ENCODE measurements around the gene SMAGP. TPM values are rescaled to one million over a fixed set of nuclear protein-coding genes. Genes with fewer than 3 reads are reported as not detected.
A peak's percentile ranks its signal among the peaks of the same experiment; 100 is the strongest.
"Not testable (repeated sequence)": the region's sequence is repeated elsewhere in the genome, so short reads cannot be mapped to it uniquely, and the experiment has no call there.

Gene SMAGP, protein sequence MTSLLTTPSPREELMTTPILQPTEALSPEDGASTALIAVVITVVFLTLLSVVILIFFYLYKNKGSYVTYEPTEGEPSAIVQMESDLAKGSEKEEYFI
- total RNA-seq: 10 to 100 TPM; 24.1 to 35.6 TPM
- polyA plus RNA-seq (ENCODE audit: insufficient read length in 6 of 6): 10 to 100 TPM; 18.8 to 25.5 (median 23.6) TPM
- long read RNA-seq, donor 1, partial matches to known transcripts: 0 of 7 reads
- long read RNA-seq, donor 1, other reads (novel, unspliced or antisense): 0 of 7 reads
- long read RNA-seq, donor 2, partial matches to known transcripts: 0 of 5 reads
- long read RNA-seq, donor 2, other reads (novel, unspliced or antisense): 0 of 5 reads
- long read RNA-seq, donor 3, partial matches to known transcripts: 0 of 13 reads
- long read RNA-seq, donor 3, other reads (novel, unspliced or antisense): 5 of 13 reads
- long read RNA-seq, donor 4, transcript SMAGP-202 (4 exons, 1,062 nt): minor isoform, 16 of 56 reads
- long read RNA-seq, donor 4, transcript SMAGP-205 (3 exons, 1,518 nt): minor isoform, 10 of 56 reads
- long read RNA-seq, donor 4, transcript SMAGP-203 (4 exons, 2,350 nt): major isoform, 28 of 56 reads
- long read RNA-seq, donor 4, partial matches to known transcripts: 0 of 56 reads
- long read RNA-seq, donor 4, other reads (novel, unspliced or antisense): 1 of 56 reads
- long read RNA-seq, donor 5, transcript SMAGP-202 (4 exons, 1,062 nt): major isoform, 6 of 19 reads
- long read RNA-seq, donor 5, transcript SMAGP-203 (4 exons, 2,350 nt): minor isoform, 5 of 19 reads
- long read RNA-seq, donor 5, partial matches to known transcripts: 5 of 19 reads
- long read RNA-seq, donor 5, other reads (novel, unspliced or antisense): 0 of 19 reads
- long read RNA-seq, donor 6, transcript SMAGP-203 (4 exons, 2,350 nt): major isoform, 5 of 10 reads
- long read RNA-seq, donor 6, partial matches to known transcripts: 0 of 10 reads
- long read RNA-seq, donor 6, other reads (novel, unspliced or antisense): 0 of 10 reads
- long read RNA-seq, donor 7, partial matches to known transcripts: 0 of 8 reads
- long read RNA-seq, donor 7, other reads (novel, unspliced or antisense): 0 of 8 reads
- long read RNA-seq, donor 8, transcript SMAGP-203 (4 exons, 2,350 nt): minor isoform, 5 of 13 reads
- long read RNA-seq, donor 8, transcript SMAGP-205 (3 exons, 1,518 nt): major isoform, 6 of 13 reads
- long read RNA-seq, donor 8, partial matches to known transcripts: 0 of 13 reads
- long read RNA-seq, donor 8, other reads (novel, unspliced or antisense): 0 of 13 reads
- long read RNA-seq, donor 9: 0 reads
- long read RNA-seq, donor 10, transcript SMAGP-203 (4 exons, 2,350 nt): major isoform, 15 of 36 reads
- long read RNA-seq, donor 10, transcript SMAGP-205 (3 exons, 1,518 nt): minor isoform, 10 of 36 reads
- long read RNA-seq, donor 10, partial matches to known transcripts: 1 of 36 reads
- long read RNA-seq, donor 10, other reads (novel, unspliced or antisense): 3 of 36 reads
- long read RNA-seq, donor 11, partial matches to known transcripts: 0 of 2 reads
- long read RNA-seq, donor 11, other reads (novel, unspliced or antisense): 0 of 2 reads
- long read RNA-seq, donor 12, partial matches to known transcripts: 0 of 5 reads
- long read RNA-seq, donor 12, other reads (novel, unspliced or antisense): 0 of 5 reads

DNA sequence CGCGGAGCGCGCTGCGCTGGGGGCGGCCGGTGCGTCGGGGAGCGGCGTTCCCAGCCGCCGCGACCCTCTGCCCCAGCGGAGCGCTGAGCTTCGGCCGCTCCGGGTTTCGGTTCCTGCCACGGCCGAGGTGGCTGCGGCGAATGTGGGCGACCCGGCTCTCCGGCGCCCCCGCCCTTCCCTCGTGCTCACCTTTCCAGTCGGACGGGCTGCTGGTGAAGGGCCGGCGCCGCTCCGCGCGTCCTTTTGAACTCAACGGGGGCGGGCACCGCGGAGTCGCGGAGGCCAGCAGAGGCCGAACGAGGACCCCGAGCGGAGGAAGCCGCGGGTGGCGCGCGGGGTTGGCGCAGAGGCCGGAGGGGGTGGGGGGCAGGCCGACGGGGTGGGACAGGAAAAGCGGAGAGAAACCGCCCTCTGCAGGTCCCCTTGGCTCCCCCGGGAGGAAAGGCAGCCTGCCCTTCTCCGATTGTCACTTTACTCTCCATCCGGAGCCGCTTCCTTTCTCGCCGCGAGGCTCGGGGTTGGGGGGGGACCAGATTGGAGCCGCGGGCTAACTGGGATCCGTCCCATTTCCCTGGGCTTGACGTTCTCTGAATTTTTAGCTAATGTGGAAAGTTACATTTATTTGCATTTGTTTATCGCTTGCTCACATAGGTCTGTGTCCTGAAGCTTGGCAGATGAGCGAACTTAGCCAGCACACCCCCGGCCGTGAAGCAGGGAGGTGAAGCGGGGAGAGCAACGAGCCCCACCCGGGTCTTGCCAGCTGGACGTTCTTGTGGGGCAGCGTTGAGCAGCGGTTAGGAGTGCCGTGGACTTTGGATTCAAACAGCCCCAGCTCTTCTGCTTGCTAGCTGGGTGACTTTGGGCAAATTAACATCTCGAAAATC lies at the start of gene SMAGP:
TSS of gene SMAGP (minus strand) at position 349 of the 884 bp plus-strand sequence. CDS start 1,137 bp downstream, outside the sequence.
- H3K9me3 ChIP-seq: no peaks in the 10 kb centered on the region
- H3K4me3 ChIP-seq: peak within 1 kb of the TSS; percentile 70 to 71
- H3K36me3 ChIP-seq: no peaks in the 10 kb centered on the region
- intact Hi-C loops (cut with DNase I): loop anchor here in 1 of 2 donors (10.0 kb wide), 1 partner anchor 74 kb away; the partner anchor contains the start of gene CELA1
- H3K27me3 ChIP-seq: peaks cover 0 to 26% of the 10 kb centered on the region in 2 donors
- peaks cover 5 to 24% of the 10 kb centered on the region in 2 donors for H3K4me1 ChIP-seq
- H3K27ac ChIP-seq: peak within 1 kb of the TSS; percentile 79 to 86
- TF ChIP-seq, protein P1, sequence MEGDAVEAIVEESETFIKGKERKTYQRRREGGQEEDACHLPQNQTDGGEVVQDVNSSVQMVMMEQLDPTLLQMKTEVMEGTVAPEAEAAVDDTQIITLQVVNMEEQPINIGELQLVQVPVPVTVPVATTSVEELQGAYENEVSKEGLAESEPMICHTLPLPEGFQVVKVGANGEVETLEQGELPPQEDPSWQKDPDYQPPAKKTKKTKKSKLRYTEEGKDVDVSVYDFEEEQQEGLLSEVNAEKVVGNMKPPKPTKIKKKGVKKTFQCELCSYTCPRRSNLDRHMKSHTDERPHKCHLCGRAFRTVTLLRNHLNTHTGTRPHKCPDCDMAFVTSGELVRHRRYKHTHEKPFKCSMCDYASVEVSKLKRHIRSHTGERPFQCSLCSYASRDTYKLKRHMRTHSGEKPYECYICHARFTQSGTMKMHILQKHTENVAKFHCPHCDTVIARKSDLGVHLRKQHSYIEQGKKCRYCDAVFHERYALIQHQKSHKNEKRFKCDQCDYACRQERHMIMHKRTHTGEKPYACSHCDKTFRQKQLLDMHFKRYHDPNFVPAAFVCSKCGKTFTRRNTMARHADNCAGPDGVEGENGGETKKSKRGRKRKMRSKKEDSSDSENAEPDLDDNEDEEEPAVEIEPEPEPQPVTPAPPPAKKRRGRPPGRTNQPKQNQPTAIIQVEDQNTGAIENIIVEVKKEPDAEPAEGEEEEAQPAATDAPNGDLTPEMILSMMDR (IDR thresholded peaks at IDR 0.05): no peak
- DNase-seq (peak; percentile 53 to 94 (median 82)), ATAC-seq (peak; percentile 85)

DNA sequence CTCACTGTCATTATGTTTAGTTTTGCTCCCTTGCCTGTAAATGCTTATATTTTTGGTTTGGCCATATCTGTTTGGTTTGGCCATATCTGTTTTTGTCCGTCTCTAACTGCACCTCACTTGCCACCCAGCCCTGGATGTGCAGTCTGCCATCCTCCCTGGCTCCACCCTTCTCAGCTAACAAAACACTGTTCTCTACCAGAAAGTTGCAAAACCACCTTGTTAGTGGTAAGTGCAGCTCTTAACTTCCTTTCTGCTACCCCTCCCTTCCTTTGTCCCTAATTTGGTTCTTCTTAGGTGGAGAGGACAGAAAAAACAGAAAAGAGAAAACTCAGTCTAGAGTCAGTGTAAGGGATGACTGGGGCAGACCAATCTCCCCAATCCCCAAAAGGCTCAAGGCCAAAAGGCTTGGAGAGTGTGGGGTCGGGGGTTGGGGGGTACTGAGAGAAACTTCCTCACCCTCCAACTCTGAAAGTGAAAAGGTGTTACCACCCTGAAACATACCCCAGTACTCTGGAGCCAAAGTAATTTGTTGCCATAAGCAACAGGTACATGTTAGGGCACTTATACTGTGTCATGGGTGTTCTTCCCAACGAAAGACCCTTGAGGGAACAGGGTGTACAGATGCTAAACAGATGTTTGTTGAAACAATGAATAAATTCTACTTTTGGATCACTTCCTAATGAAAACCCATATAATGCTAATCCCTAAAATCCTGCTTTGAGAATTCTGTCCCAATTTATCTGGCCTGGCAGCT lies 48.8 kb upstream of the SMAGP start:
- peaks cover 0 to 7% of the 10 kb centered on the region in 2 donors for H3K36me3 ChIP-seq
- H3K4me1 ChIP-seq: peaks cover 0 to 53% of the 10 kb centered on the region in 2 donors
- no peaks in the 10 kb centered on the region for H3K27me3 ChIP-seq
- intact Hi-C loops (cut with DNase I): no loop called here
- H3K9me3 ChIP-seq: no peaks in the 10 kb centered on the region
- TF ChIP-seq, protein P1 (IDR thresholded peaks at IDR 0.05): no peak
- peak overlapping the region in 1 of 2 donors; percentile 79 for H3K27ac ChIP-seq
- no peak overlapping the region for H3K4me3 ChIP-seq
- ATAC-seq (peak; percentile 88), DNase-seq (peak in 1 of 4 donors; percentile 54)

DNA sequence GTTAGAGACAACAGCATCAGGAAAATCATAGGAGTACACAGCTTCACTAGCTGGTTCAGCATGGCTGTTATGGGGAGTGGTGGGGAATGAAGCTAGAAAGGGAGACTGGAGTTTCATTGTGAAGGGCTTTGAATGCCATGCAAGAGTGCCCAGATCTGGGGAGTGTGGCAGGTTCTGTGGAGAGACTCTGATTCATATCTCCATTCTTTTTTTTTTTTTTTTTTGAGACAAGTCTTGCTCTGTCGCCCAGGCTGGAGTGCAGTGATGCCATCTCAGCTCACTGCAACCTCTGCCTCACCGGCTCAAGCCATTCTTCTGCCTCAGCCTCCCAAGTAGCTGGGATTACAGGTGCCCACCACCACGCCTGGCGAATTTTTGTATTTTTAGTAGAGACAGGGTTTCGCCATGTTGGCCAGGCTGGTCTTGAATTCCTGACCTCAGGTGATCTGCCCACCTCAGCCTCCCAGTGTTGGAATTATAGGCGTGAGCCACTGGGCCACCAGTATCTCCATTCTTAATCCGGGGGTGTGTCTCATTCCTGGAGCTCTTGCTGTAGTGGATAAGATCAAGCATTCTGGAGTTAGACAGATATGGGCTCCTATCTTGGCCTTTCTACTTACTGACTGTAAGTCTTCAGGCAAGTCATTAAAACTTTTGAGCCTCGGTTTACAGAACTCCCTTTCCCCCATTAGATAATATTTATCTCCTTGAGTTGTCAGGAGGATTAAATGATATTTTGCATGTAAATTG lies 48.0 kb upstream of the SMAGP start:
- intact Hi-C loops (cut with DNase I): not testable (repeated sequence)
- peak overlapping the region in 1 of 2 donors; percentile 79 for H3K27ac ChIP-seq

DNA sequence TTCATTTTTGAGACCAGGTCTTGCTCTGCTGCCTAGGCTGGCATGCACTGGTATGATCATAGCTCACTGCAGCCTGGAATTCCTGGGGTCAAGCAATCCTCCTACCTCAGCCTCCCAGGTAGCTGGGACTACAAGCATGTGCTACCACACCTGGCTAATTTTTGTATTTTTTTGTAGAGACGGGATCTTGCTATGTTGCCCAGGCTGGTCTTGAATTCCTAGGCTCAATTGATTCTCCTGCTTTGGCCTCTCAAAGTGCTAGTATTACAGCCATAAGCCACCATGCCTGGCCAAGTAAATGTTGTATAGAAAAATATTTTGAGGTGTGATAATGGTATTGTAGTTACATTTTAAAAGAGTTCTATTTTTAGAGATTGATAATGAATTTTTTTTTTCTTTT lies 41.2 kb upstream of the SMAGP start:
- Histone ChIP-seq H3K4me3 (no peak overlapping the region), H3K27ac (no peak overlapping the region), H3K9me3 (no peaks in the 10 kb centered on the region), H3K4me1 (peaks cover 0 to 20% of the 10 kb centered on the region in 2 donors), H3K27me3 (no peaks in the 10 kb centered on the region), H3K36me3 (peaks cover 0 to 55% of the 10 kb centered on the region in 2 donors)
- intact Hi-C loops (cut with DNase I): no loop called here
- no peak for DNase-seq
- ATAC-seq: no peak
- TF ChIP-seq, protein P1 (IDR thresholded peaks at IDR 0.05): no peak

More for the DNA sequence above, 48.0 kb upstream of the SMAGP start:
- H3K4me1 ChIP-seq: peaks cover 0 to 53% of the 10 kb centered on the region in 2 donors
- not testable (repeated sequence) for H3K4me3 ChIP-seq, H3K27me3 ChIP-seq, H3K9me3 ChIP-seq, DNase-seq
- H3K36me3 ChIP-seq: peaks cover 0 to 13% of the 10 kb centered on the region in 2 donors
- ATAC-seq: peak; percentile 38

Data from left lung (tissue), 14 donors.